Endothelial cell of umbilical vein (primary cell): ENCODE measurements around the gene CDC42EP3. TPM values are rescaled to one million over a fixed set of nuclear protein-coding genes. Genes with fewer than 3 reads are reported as not detected.

Source experiments
- BruUV-seq: library from RNA; stranded (reverse); fragments of 400-500 nt; replicated peaks from 2 replicates; lab custom pipeline; 2021; lab: Mats Ljungman, UMichigan
- CTCF ChIA-PET: fragments of 300-600, 350-600 bp; sonication (Branson Sonifier 250); formaldehyde crosslinking; loops from one replicate; lab custom pipeline; 2021; ENCODE audit warnings: antibody characterized with exemption, inconsistent platforms; lab: Charles Lee
- POLR2A ChIA-PET: fragments of 300-600, 350-600 bp; sonication (Branson Sonifier 250); formaldehyde crosslinking; loops from one replicate; lab custom pipeline; 2021; ENCODE audit warnings: antibody characterized with exemption, inconsistent platforms; lab: Charles Lee
- DNase-seq: peaks from one replicate; pipeline ENCODE4 v3.0.0-alpha.2; 2011; ENCODE audit warnings: low read depth, low spot score
- FAIRE-seq: peaks from 2 replicates; lab custom pipeline; 2011; peaks lifted over from hg19 to GRCh38; lab: Jason Lieb, UNC
- H2AFZ ChIP-seq: 2 replicates; pipeline ENCODE4 v1.6.0; 2012; ENCODE audit warnings: low read depth, low read length, control low read depth, inconsistent platforms
- H3K27ac ChIP-seq: 2 replicates; pipeline ENCODE4 v1.5.1; 2011; ENCODE audit warnings: low read depth, mild to moderate bottlenecking, control low read depth, low read length, moderate library complexity; ENCODE audit not compliant: insufficient read depth
- H3K27me3 ChIP-seq, 2 experiments: 2 replicates each; pipeline versions ENCODE4 v1.6.0 to v1.6.1; 2011; ENCODE audit warnings: low read length in 2 of 2, mixed read lengths in 1 of 2; ENCODE audit not compliant: control insufficient read depth in 2 of 2, insufficient read depth in 2 of 2
- H3K36me3 ChIP-seq, 2 experiments: 2 replicates in 1 of 2; 3 replicates in 1 of 2; pipeline ENCODE4 v1.5.1; 2011; ENCODE audit warnings: low read length in 2 of 2, mild to moderate bottlenecking in 1 of 2, moderate library complexity in 1 of 2; ENCODE audit not compliant: control insufficient read depth in 2 of 2, insufficient read depth in 2 of 2; ENCODE audit errors: extremely low read depth in 1 of 2
- H3K4me1 ChIP-seq: 3 replicates; pipeline ENCODE4 v1.5.1; 2011; ENCODE audit warnings: mild to moderate bottlenecking, low read length; ENCODE audit not compliant: control insufficient read depth, insufficient read depth; ENCODE audit errors: extremely low read depth
- H3K4me2 ChIP-seq: 2 replicates; pipeline ENCODE4 v1.6.1; 2011; ENCODE audit warnings: low read length, control low read depth, mixed read lengths; ENCODE audit not compliant: insufficient read depth
- H3K4me3 ChIP-seq, 3 experiments: fragments of 200-600 bp in 1 of 3; sonication (generic), shearing (Covaris generic) in 1 of 3; replicated peaks in 1 of 3; 2 replicates each; pipeline ENCODE4 v1.5.1; 2011 to 2016; ENCODE audit warnings: control low read depth in 3 of 3, low read length in 3 of 3, mild to moderate bottlenecking in 2 of 3, inconsistent platforms in 1 of 3, low read depth in 1 of 3, moderate library complexity in 1 of 3; ENCODE audit not compliant: insufficient read depth in 1 of 3
- H3K79me2 ChIP-seq: 2 replicates; pipeline ENCODE4 v1.6.0; 2012; ENCODE audit warnings: low read length, inconsistent platforms; ENCODE audit not compliant: control insufficient read depth, insufficient read depth
- H3K9ac ChIP-seq: replicated peaks from 2 replicates; pipeline ENCODE3; 2011; ENCODE audit warnings: low read length, control low read depth; ENCODE audit not compliant: insufficient read depth; ENCODE audit errors: extremely low read depth
- H3K9me1 ChIP-seq: replicated peaks from 3 replicates; pipeline ENCODE4 v1.6.0; 2011; ENCODE audit warnings: mild to moderate bottlenecking, low read length; ENCODE audit not compliant: control insufficient read depth, insufficient read depth; ENCODE audit errors: extremely low read depth
- H3K9me3 ChIP-seq: replicated peaks from 2 replicates; pipeline ENCODE4 v1.5.1; 2012; ENCODE audit warnings: low read length, inconsistent platforms; ENCODE audit not compliant: control insufficient read depth, insufficient read depth
- H4K20me1 ChIP-seq: replicated peaks from 2 replicates; pipeline ENCODE3; 2011; ENCODE audit warnings: mild to moderate bottlenecking, low read length; ENCODE audit not compliant: control insufficient read depth, insufficient read depth; ENCODE audit errors: extremely low read depth
- EZH2 ChIP-seq: IDR thresholded peaks from 2 replicates; pipeline ENCODE4 v1.6.1; 2012; ENCODE audit warnings: borderline replicate concordance, low read depth, mild to moderate bottlenecking, moderate library complexity, low read length, inconsistent platforms; ENCODE audit not compliant: severe bottlenecking
- FOS ChIP-seq: IDR thresholded peaks from 2 replicates; pipeline ENCODE4 v1.6.1; 2011; ENCODE audit warnings: mild to moderate bottlenecking, low read length, moderate library complexity, borderline replicate concordance; ENCODE audit not compliant: insufficient read depth
- GATA2 ChIP-seq: IDR thresholded peaks from 2 replicates; pipeline ENCODE4 v1.7.0; 2011; ENCODE audit warnings: low read depth, mild to moderate bottlenecking, moderate library complexity, mixed read lengths, low read length; ENCODE audit not compliant: insufficient read length, insufficient read depth
- JUN ChIP-seq: IDR thresholded peaks from 2 replicates; pipeline ENCODE4 v1.6.1; 2011; ENCODE audit warnings: borderline replicate concordance, low read depth; ENCODE audit not compliant: insufficient read length, insufficient read depth
- MYC ChIP-seq: IDR thresholded peaks from one replicate; pipeline ENCODE4 v1.6.1; 2011; ENCODE audit warnings: mild to moderate bottlenecking, low read depth, low read length
- POLR2A ChIP-seq: IDR thresholded peaks from 2 replicates; pipeline ENCODE4 v1.6.1; 2012; ENCODE audit warnings: low read depth, mild to moderate bottlenecking, control low read depth, low read length
- POLR2AphosphoS5 ChIP-seq: IDR thresholded peaks from 2 replicates; pipeline ENCODE4 v1.6.1; 2012; ENCODE audit warnings: low read depth, mild to moderate bottlenecking, control low read depth, low read length, moderate library complexity; ENCODE audit not compliant: insufficient read depth
- dilution Hi-C: fragments of 300-500 bp; cut with MboI; formaldehyde crosslinking; loops from one replicate; pipeline ENCODE4 v1.15.0; 2019; ENCODE audit warnings: low sequenced_read_pairs; ENCODE audit not compliant: extremely low pct_ligation_motif_present
- intact Hi-C: fragments of 100-400 bp; cut with micrococcal nuclease; formaldehyde crosslinking; loops from one replicate; pipeline ENCODE4 v1.10.0; 2022
- polyA plus RNA-seq, 4 experiments: library from polyadenylated mRNA; depleted of rRNA in 3 of 4; stranded (reverse) in 3 of 4; unstranded in 1 of 4; fragments of >200 nt; gene quantifications; 2 replicates each; pipeline versions ENCODE4 v1.2.1 to v1.2.3, GENCODE V29; 2011 to 2012; ENCODE audit warnings: missing spikeins in 1 of 4
- total RNA-seq: library from RNA; stranded (reverse); gene quantifications from 2 replicates; pipeline ENCODE4 v1.2.3, GENCODE V29; 2021
- TF ChIP-seq, protein P1 (sequence below), 2 donors: IDR thresholded peaks; 1 replicate in 1 of 2; 2 replicates in 1 of 2; pipeline ENCODE4 v1.5.1; 2011; ENCODE audit warnings: low read length in 2 of 2, mild to moderate bottlenecking in 2 of 2, moderate library complexity in 2 of 2, control low read depth in 1 of 2, inconsistent platforms in 1 of 2, low read depth in 1 of 2; ENCODE audit not compliant: insufficient read depth in 1 of 2; ENCODE audit errors: extremely low read depth in 1 of 2
- TF ChIP-seq, protein P2 (sequence below): IDR thresholded peaks from 2 replicates; pipeline ENCODE4 v1.6.1; 2011; ENCODE audit not compliant: insufficient read depth, insufficient read length

The CDC42EP3 gene
- total and polyA plus RNA-seq, 2 donors (not counting 3 experiments of a cell fraction or from before 2014, with no cell fraction given), result 14.6 to 54.7 TPM

DNA sequence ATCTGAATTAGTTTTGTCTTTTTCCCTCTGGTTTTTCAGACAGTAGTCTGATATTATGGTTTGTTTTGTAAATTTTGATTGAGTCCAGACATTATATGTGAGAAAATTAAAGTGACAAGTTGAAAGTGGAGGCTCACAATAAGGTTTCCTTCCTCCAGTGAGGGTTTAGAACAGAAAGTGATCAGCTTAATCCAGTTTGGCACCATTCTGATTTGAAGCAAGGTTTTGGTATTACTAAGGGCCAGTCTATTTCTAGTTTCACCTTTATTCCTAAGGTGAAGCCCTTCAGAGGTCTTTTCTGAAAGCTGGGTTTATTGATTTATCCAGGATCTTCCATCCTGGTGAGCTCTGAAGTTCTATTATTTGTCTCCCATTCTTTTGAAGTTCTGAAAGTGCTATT, 68.7 kb downstream of the CDC42EP3 start:
- intact Hi-C loops, result no loop called here
- ChIA-PET CTCF (interaction anchor here (1.0 to 1.1 kb wide), 2 partner anchors 10 to 207 kb away, joined by 3 read pairs; no protein-coding TSS in a partner anchor), POLR2A (no interaction called here)
- no peak overlapping the region for H3K4me2 ChIP-seq
- H3K9ac ChIP-seq, result no peak overlapping the region
- no peak for DNase-seq
- TF ChIP-seq POLR2AphosphoS5 (no peak), EZH2 (no peak), MYC (no peak), GATA2 (no peak), FOS (no peak), POLR2A (no peak), JUN (no peak)
- TF ChIP-seq, protein P1, sequence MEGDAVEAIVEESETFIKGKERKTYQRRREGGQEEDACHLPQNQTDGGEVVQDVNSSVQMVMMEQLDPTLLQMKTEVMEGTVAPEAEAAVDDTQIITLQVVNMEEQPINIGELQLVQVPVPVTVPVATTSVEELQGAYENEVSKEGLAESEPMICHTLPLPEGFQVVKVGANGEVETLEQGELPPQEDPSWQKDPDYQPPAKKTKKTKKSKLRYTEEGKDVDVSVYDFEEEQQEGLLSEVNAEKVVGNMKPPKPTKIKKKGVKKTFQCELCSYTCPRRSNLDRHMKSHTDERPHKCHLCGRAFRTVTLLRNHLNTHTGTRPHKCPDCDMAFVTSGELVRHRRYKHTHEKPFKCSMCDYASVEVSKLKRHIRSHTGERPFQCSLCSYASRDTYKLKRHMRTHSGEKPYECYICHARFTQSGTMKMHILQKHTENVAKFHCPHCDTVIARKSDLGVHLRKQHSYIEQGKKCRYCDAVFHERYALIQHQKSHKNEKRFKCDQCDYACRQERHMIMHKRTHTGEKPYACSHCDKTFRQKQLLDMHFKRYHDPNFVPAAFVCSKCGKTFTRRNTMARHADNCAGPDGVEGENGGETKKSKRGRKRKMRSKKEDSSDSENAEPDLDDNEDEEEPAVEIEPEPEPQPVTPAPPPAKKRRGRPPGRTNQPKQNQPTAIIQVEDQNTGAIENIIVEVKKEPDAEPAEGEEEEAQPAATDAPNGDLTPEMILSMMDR (IDR thresholded peaks at IDR 0.05; ENCODE audit: extremely low read depth in 1 of 2, insufficient read depth in 1 of 2, low read depth in 1 of 2, low read length in 2 of 2), result no peak
- TF ChIP-seq, protein P2, sequence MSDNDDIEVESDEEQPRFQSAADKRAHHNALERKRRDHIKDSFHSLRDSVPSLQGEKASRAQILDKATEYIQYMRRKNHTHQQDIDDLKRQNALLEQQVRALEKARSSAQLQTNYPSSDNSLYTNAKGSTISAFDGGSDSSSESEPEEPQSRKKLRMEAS, result no peak
- H3K27ac ChIP-seq, result no peak overlapping the region
- FAIRE-seq, result no peak
- no peaks in the 10 kb centered on the region for H3K36me3 ChIP-seq
- BruUV-seq, result no TSS peak
- no peak overlapping the region for H3K4me3 ChIP-seq
- dilution Hi-C loops, result no loop called here
- H4K20me1 ChIP-seq, result no peaks in the 10 kb centered on the region
- H3K79me2 ChIP-seq, result no peaks in the 10 kb centered on the region
- peaks cover 14% of the 10 kb centered on the region for H3K4me1 ChIP-seq
- no peaks in the 10 kb centered on the region for H3K9me3 ChIP-seq
- H3K27me3 ChIP-seq, result no peaks in the 10 kb centered on the region
- H3K9me1 ChIP-seq, result no peaks in the 10 kb centered on the region
- H2AFZ ChIP-seq, result no peak overlapping the region
